K562 (cell line): ENCODE measurements around the gene USP24. TPM values are rescaled to one million over a fixed set of nuclear protein-coding genes. Genes with fewer than 3 reads are reported as not detected.
"Not testable (repeated sequence)": the region's sequence is repeated elsewhere in the genome, so short reads cannot be mapped to it uniquely, and the experiment has no call there.

Source experiments
- ATAC-seq: fragments of 200-7000 bp; cut with Tn5 transposase; 3 replicates; pipeline ENCODE4 v1.9.1; 2020; ENCODE audit warnings: moderate library complexity
- BruUV-seq: library from RNA; stranded (reverse); fragments of 400-500 nt; replicated peaks from 2 replicates; lab custom pipeline; 2021; lab: Mats Ljungman, UMichigan
- CTCF ChIA-PET: fragments of 300-600 bp; formaldehyde crosslinking; extraction: SDS; loops from one replicate; lab custom pipeline; 2021; ENCODE audit warnings: low intra/inter-chr PET ratio; lab: Yijun Ruan, JAX
- POLR2A ChIA-PET: fragments of 300-600, 350-650 bp; sonication (Branson Sonifier 250); formaldehyde crosslinking; extraction: SDS; loops from one replicate; lab custom pipeline; 2021; ENCODE audit warnings: antibody characterized with exemption, inconsistent platforms; lab: Yijun Ruan, JAX
- DNase-seq, 4 experiments: peaks; one replicate each; pipeline versions ENCODE4 v3.0.0 to v3.0.0-alpha.2; 2011 to 2018; ENCODE audit warnings: low spot score in 3 of 4, mixed read lengths in 3 of 4; ENCODE audit errors: extremely low read depth in 1 of 4
- FAIRE-seq: peaks from 2 replicates; lab custom pipeline; 2011; peaks lifted over from hg19 to GRCh38; lab: Jason Lieb, UNC
- H2AFZ ChIP-seq: 2 replicates; pipeline ENCODE4 v1.6.0; 2011; ENCODE audit warnings: low read depth, low read length, control low read depth, inconsistent platforms
- H3K27ac ChIP-seq: fragments of 200-600 bp; 3 replicates; pipeline ENCODE4 v1.8.0; 2011; ENCODE audit warnings: low read depth, mild to moderate bottlenecking, control low read depth, inconsistent platforms, low read length, moderate library complexity, mixed read lengths; ENCODE audit errors: extremely low read depth
- H3K27me3 ChIP-seq, 2 experiments: fragments of 300-600 bp in 1 of 2; 2 replicates in 1 of 2; 3 replicates in 1 of 2; pipeline versions ENCODE4 v1.6.0 to v1.8.0; 2011; ENCODE audit warnings: inconsistent platforms in 2 of 2, low read length in 2 of 2, mild to moderate bottlenecking in 1 of 2, mixed read lengths in 1 of 2, moderate library complexity in 1 of 2; ENCODE audit not compliant: control insufficient read depth in 2 of 2, insufficient read depth in 2 of 2
- H3K36me3 ChIP-seq: fragments of 300-600 bp; 3 replicates; pipeline ENCODE4 v1.8.0; 2011; ENCODE audit warnings: mild to moderate bottlenecking, low read length, inconsistent platforms; ENCODE audit not compliant: control insufficient read depth, insufficient read depth
- H3K4me1 ChIP-seq, 2 experiments: fragments of 200-600 bp in 1 of 2; replicated peaks in 1 of 2; 2 replicates in 1 of 2; 3 replicates in 1 of 2; pipeline versions ENCODE4 v1.5.1 to v1.8.0; 2011; ENCODE audit warnings: inconsistent platforms in 2 of 2, low read length in 2 of 2, mild to moderate bottlenecking in 1 of 2, mixed read lengths in 1 of 2, moderate library complexity in 1 of 2; ENCODE audit not compliant: control insufficient read depth in 2 of 2, insufficient read depth in 2 of 2
- H3K4me2 ChIP-seq: 2 replicates; pipeline ENCODE4 v1.6.1; 2011; ENCODE audit warnings: low read length, control low read depth, inconsistent platforms, mixed read lengths; ENCODE audit not compliant: insufficient read depth
- H3K4me3 ChIP-seq: fragments of 200-600 bp; sonication (generic), shearing (Covaris generic); 2 replicates; pipeline ENCODE4 v1.5.1; 2016; ENCODE audit warnings: control low read depth, inconsistent platforms
- H3K79me2 ChIP-seq: fragments of 200-600 bp; 3 replicates; pipeline ENCODE4 v1.8.0; 2011; ENCODE audit warnings: low read length, inconsistent platforms; ENCODE audit not compliant: control insufficient read depth, insufficient read depth
- H3K9ac ChIP-seq, 2 experiments: 2 replicates each; pipeline versions ENCODE4 v1.6.0 to v1.6.1; 2011; ENCODE audit warnings: low read depth in 2 of 2, low read length in 2 of 2, control low read depth in 1 of 2, inconsistent platforms in 1 of 2, mild to moderate bottlenecking in 1 of 2, mixed read lengths in 1 of 2; ENCODE audit not compliant: insufficient read depth in 1 of 2
- H3K9me1 ChIP-seq: one replicate; pipeline ENCODE4 v1.6.0; 2011; ENCODE audit warnings: inconsistent platforms, mild to moderate bottlenecking, low read length, moderate library complexity; ENCODE audit not compliant: control insufficient read depth, insufficient read depth
- H3K9me3 ChIP-seq: replicated peaks from 2 replicates; pipeline ENCODE4 v1.5.1; 2011; ENCODE audit warnings: low read depth, low read length, inconsistent platforms; ENCODE audit not compliant: control insufficient read depth, insufficient read depth
- H4K20me1 ChIP-seq: replicated peaks from 2 replicates; pipeline ENCODE4 v1.6.1; 2011; ENCODE audit warnings: low read length, inconsistent platforms, mixed read lengths; ENCODE audit not compliant: control insufficient read depth, insufficient read depth
- WGBS: fragments of 100-300 bp; shearing (Covaris generic); methylation state at CpG from one replicate; pipeline ENCODE4 v1.1.6; 2016; ENCODE audit warnings: low coverage, mixed read lengths; ENCODE audit not compliant: insufficient coverage; ENCODE audit errors: missing lambda C conversion rate; 5-methylcytosine and 5-hydroxymethylcytosine counted together
- in situ Hi-C: fragments of 300-500 bp; cut with MboI; formaldehyde crosslinking; loops from 4 replicates; pipeline ENCODE4 v1.15.0; 2018; ENCODE audit warnings: inconsistent platforms, mixed read lengths
- intact Hi-C: fragments of 100-400 bp; cut with micrococcal nuclease; formaldehyde crosslinking; loops from 2 replicates; pipeline ENCODE4 v1.14.2; 2022
- polyA plus RNA-seq, 8 experiments: library from polyadenylated mRNA; depleted of rRNA in 4 of 8; stranded (reverse) in 5 of 8; unstranded in 3 of 8; fragments of >200 nt; fragmentation: Nextera tagmentation in 2 of 8; fragmentation: Illumina TruSeq in 1 of 8; extraction: Ambion mirVana in 2 of 8; extraction: Trizol in 1 of 8; gene quantifications; 2 replicates each; pipeline versions ENCODE4 v1.2.1 to v1.2.3, GENCODE V29; 2011 to 2014; ENCODE audit warnings: inconsistent platforms in 1 of 8, missing spikeins in 1 of 8
- total RNA-seq, 7 experiments: library from RNA; depleted of rRNA in 6 of 7; stranded (reverse); fragments of >200 nt in 6 of 7; fragmentation: Illumina TruSeq in 2 of 7; extraction: Trizol in 2 of 7; gene quantifications; 2 replicates each; pipeline versions ENCODE4 v1.2.1 to v1.2.3, GENCODE V29; 2011 to 2021; ENCODE audit warnings: low replicate concordance in 1 of 7
- TF ChIP-seq, protein P1 (sequence below): sonication (generic); formaldehyde crosslinking; IDR thresholded peaks from 2 replicates; pipeline ENCODE4 v1.8.1; 2023; ENCODE audit warnings: mild to moderate bottlenecking, missing genetic modification reagents

The USP24 gene
- total and polyA plus RNA-seq, 9 of the 15 experiments (the other 6 are each of a cell fraction or from before 2014, with no cell fraction given): 7.7 to 62.6 (median 36.8) TPM

GRCh38 chr1:55191219-55191952, 23.8 kb downstream of the USP24 start:
- H3K9ac ChIP-seq, H3K9me1 ChIP-seq, H3K9me3 ChIP-seq, H4K20me1 ChIP-seq, intact Hi-C loops, H3K27me3 ChIP-seq, DNase-seq, H3K4me3 ChIP-seq, H2AFZ ChIP-seq, ATAC-seq, CTCF ChIA-PET, in situ Hi-C loops, BruUV-seq, FAIRE-seq: not testable (repeated sequence)
- H3K4me2 ChIP-seq: peak overlapping the region; percentile 27; the same call in 1 of the 2 replicates
- TF ChIP-seq, protein P1, sequence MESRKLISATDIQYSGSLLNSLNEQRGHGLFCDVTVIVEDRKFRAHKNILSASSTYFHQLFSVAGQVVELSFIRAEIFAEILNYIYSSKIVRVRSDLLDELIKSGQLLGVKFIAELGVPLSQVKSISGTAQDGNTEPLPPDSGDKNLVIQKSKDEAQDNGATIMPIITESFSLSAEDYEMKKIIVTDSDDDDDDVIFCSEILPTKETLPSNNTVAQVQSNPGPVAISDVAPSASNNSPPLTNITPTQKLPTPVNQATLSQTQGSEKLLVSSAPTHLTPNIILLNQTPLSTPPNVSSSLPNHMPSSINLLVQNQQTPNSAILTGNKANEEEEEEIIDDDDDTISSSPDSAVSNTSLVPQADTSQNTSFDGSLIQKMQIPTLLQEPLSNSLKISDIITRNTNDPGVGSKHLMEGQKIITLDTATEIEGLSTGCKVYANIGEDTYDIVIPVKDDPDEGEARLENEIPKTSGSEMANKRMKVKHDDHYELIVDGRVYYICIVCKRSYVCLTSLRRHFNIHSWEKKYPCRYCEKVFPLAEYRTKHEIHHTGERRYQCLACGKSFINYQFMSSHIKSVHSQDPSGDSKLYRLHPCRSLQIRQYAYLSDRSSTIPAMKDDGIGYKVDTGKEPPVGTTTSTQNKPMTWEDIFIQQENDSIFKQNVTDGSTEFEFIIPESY (CRISPR knock-in tag): peak; percentile 60; the same call in 1 of the 2 replicates
- WGBS: 75% methylated on average over 8 of the region's 11 CpGs
- peak overlapping the region; percentile 11; the same call in 1 of the 3 replicates for H3K27ac ChIP-seq
- H3K4me1 ChIP-seq: peaks cover 11 to 59% of the 10 kb centered on the region in 2 experiments
- peaks cover 98% of the 10 kb centered on the region for H3K79me2 ChIP-seq
- H3K36me3 ChIP-seq: peaks cover 20% of the 10 kb centered on the region
- POLR2A ChIA-PET: interaction anchor here (0.5 to 1.5 kb wide), 4 partner anchors 18 to 241 kb away, joined by 3 to 5 read pairs (median 4); no protein-coding TSS in a partner anchor
